GOT3 (cell line): ENCODE data around the gene FGFRL1.

Source experiments
- DNase-seq: peaks from one replicate; lab custom pipeline; 2025; ENCODE audit warnings: mixed read lengths; lab: John Stamatoyannopoulos, UW

FGFRL1 gene

GRCh38 chr4:1006856-1007255 is 4.6 kb upstream of the FGFRL1 start:
- no peak for DNase-seq

GRCh38 chr4:1008840-1009541 is 2.4 kb upstream of the FGFRL1 start:
- DNase-seq: no peak

GRCh38 chr4:1009542-1010394 is 1.7 kb upstream of the FGFRL1 start:
- DNase-seq: no peak

- no peak for DNase-seq
Measured at GRCh38 chr4:1010395-1011021, 918 bp upstream of the FGFRL1 start.

- DNase-seq: no peak
Measured at GRCh38 chr4:1011666-1012033, 224 bp downstream of the FGFRL1 start.

- no peak for DNase-seq
Measured at GRCh38 chr4:1012034-1012739, 761 bp downstream of the FGFRL1 start.

GRCh38 chr4:1013225-1014073 is 2.0 kb downstream of the FGFRL1 start:
- DNase-seq: no peak

GRCh38 chr4:1014291-1015167 is 3.1 kb downstream of the FGFRL1 start:
- DNase-seq: no peak

- DNase-seq: no peak
Measured at GRCh38 chr4:1015179-1015578, 3.8 kb downstream of the FGFRL1 start.

GRCh38 chr4:1015746-1016145 is 4.3 kb downstream of the FGFRL1 start:
- no peak for DNase-seq

- DNase-seq: no peak
Measured at GRCh38 chr4:1017211-1017610, 5.8 kb downstream of the FGFRL1 start.

- no peak for DNase-seq
Measured at GRCh38 chr4:1017706-1018105, 6.3 kb downstream of the FGFRL1 start.

- DNase-seq: no peak
Measured at GRCh38 chr4:1018147-1019020, 7.0 kb downstream of the FGFRL1 start.

- no peak for DNase-seq
Measured at GRCh38 chr4:1019320-1019719, 7.9 kb downstream of the FGFRL1 start.

- DNase-seq: no peak
Measured at GRCh38 chr4:1019729-1020470, 8.5 kb downstream of the FGFRL1 start.

- no peak for DNase-seq
Measured at GRCh38 chr4:1021386-1022050, 10.1 kb downstream of the FGFRL1 start.

GRCh38 chr4:1022051-1022738 is 10.8 kb downstream of the FGFRL1 start:
- no peak for DNase-seq

- DNase-seq: no peak
Measured at GRCh38 chr4:1022739-1023066, 11.3 kb downstream of the FGFRL1 start.
